Neural progenitor cell (in vitro differentiated cells): ENCODE data around the gene NCEH1. TPM values are rescaled to one million over a fixed set of nuclear protein-coding genes. Genes with fewer than 3 reads are reported as not detected.
"Not testable (repeated sequence)": the region's sequence is repeated elsewhere in the genome, so short reads cannot be mapped to it uniquely, and the experiment has no call there.

Experiments
- DNase-seq: peaks from one replicate; pipeline ENCODE4 v3.0.0-alpha.2; 2016; ENCODE audit warnings: low spot score
- H2AFZ ChIP-seq: fragments of 200-600 bp; sonication (generic); replicated peaks from 2 replicates; pipeline ENCODE4 v1.6.1; 2016; ENCODE audit warnings: antibody characterized with exemption
- H3F3A ChIP-seq: fragments of 200-600 bp; sonication (generic); 2 replicates; pipeline ENCODE4 v1.6.1; 2016; ENCODE audit warnings: antibody characterized with exemption, low read depth
- H3K27ac ChIP-seq: fragments of 200-600 bp; sonication (generic); 2 replicates; pipeline ENCODE4 v1.5.1; 2016; ENCODE audit warnings: mild to moderate bottlenecking
- H3K27me3 ChIP-seq: fragments of 200-600 bp; sonication (generic); 2 replicates; pipeline ENCODE4 v1.6.1; 2016; ENCODE audit warnings: mild to moderate bottlenecking, moderate library complexity
- H3K36me3 ChIP-seq: fragments of 200-600 bp; sonication (generic); 2 replicates; pipeline ENCODE4 v1.5.1; 2016
- H3K4me1 ChIP-seq: fragments of 200-600 bp; sonication (generic); 2 replicates; pipeline ENCODE4 v1.6.1; 2016; ENCODE audit warnings: mixed run types
- H3K4me2 ChIP-seq: fragments of 200-600 bp; sonication (generic); 2 replicates; pipeline ENCODE4 v1.6.1; 2016
- H3K4me3 ChIP-seq: fragments of 200-600 bp; sonication (generic); 2 replicates; pipeline ENCODE4 v1.5.1; 2016
- H3K79me2 ChIP-seq: fragments of 200-600 bp; sonication (generic); 2 replicates; pipeline ENCODE4 v1.6.1; 2016; ENCODE audit warnings: low read depth
- H3K9ac ChIP-seq: fragments of 200-600 bp; sonication (generic); 2 replicates; pipeline ENCODE4 v1.6.1; 2016
- H3K9me3 ChIP-seq: fragments of 200-600 bp; sonication (generic); 2 replicates; pipeline ENCODE4 v1.5.1; 2016; ENCODE audit warnings: low read depth
- H4K20me1 ChIP-seq: fragments of 200-600 bp; sonication (generic); 2 replicates; pipeline ENCODE4 v1.6.1; 2016; ENCODE audit warnings: low read depth
- H3K27ac Mint-ChIP-seq: 3 replicates; pipeline ENCODE4 v1.8.0; 2021; ENCODE audit warnings: mixed read lengths
- H3K27me3 Mint-ChIP-seq: 2 replicates; pipeline ENCODE4 v1.8.0; 2022; ENCODE audit warnings: low read depth, mild to moderate bottlenecking, inconsistent platforms, moderate library complexity, mixed read lengths; ENCODE audit not compliant: insufficient read depth
- H3K36me3 Mint-ChIP-seq: 3 replicates; pipeline ENCODE4 v1.8.0; 2021; ENCODE audit warnings: mixed read lengths
- H3K4me1 Mint-ChIP-seq: 3 replicates; pipeline ENCODE4 v1.8.0; 2021; ENCODE audit warnings: mixed read lengths
- H3K4me3 Mint-ChIP-seq: 3 replicates; pipeline ENCODE4 v1.8.0; 2021; ENCODE audit warnings: mild to moderate bottlenecking, moderate library complexity, mixed read lengths
- H3K9me3 Mint-ChIP-seq: 3 replicates; pipeline ENCODE4 v1.8.0; 2020; ENCODE audit warnings: mixed read lengths
- EZH2 ChIP-seq: fragments of 200-600 bp; sonication (generic); IDR thresholded peaks from 2 replicates; pipeline ENCODE4 v1.6.1; 2017; ENCODE audit warnings: antibody characterized with exemption, mild to moderate bottlenecking, moderate library complexity
- EZH2phosphoT487 ChIP-seq: fragments of 200-600 bp; sonication (generic); IDR thresholded peaks from 2 replicates; pipeline ENCODE4 v1.6.1; 2017; ENCODE audit warnings: antibody characterized with exemption
- total RNA-seq: library from RNA; depleted of rRNA; stranded (reverse); fragments of >200 nt; gene quantifications from 2 replicates; pipeline ENCODE4 v1.2.3, GENCODE V29; 2015; ENCODE audit warnings: low replicate concordance
- TF ChIP-seq, protein P1 (sequence below): fragments of 200-600 bp; sonication (generic); IDR thresholded peaks from 2 replicates; pipeline ENCODE4 v1.5.1; 2017; ENCODE audit warnings: antibody characterized with exemption, mild to moderate bottlenecking

NCEH1 gene
- total RNA-seq, 1 donor from 2014 or later: 7.7 TPM

- DNase-seq: no peak
- Histone ChIP-seq H4K20me1 (no peaks in the 10 kb centered on the region), H3K79me2 (no peaks in the 10 kb centered on the region), H3K9me3 (no peaks in the 10 kb centered on the region), H3K4me3 (no peak overlapping the region), H2AFZ (peak overlapping the region; percentile 46), H3K4me1 (no peaks in the 10 kb centered on the region), H3K36me3 (no peaks in the 10 kb centered on the region), H3K27ac (no peak overlapping the region), H3K9ac (no peak overlapping the region), H3K4me2 (no peak overlapping the region), H3K27me3 (no peaks in the 10 kb centered on the region), H3F3A (no peaks in the 10 kb centered on the region)
- Mint-ChIP-seq H3K9me3 (no peaks in the 10 kb centered on the region), H3K4me1 (peaks cover 2% of the 10 kb centered on the region), H3K4me3 (no peak overlapping the region), H3K27ac (no peak overlapping the region), H3K36me3 (no peaks in the 10 kb centered on the region), H3K27me3 (peaks cover 7% of the 10 kb centered on the region)
- TF ChIP-seq EZH2 (no peak), EZH2phosphoT487 (no peak)
- TF ChIP-seq, protein P1, sequence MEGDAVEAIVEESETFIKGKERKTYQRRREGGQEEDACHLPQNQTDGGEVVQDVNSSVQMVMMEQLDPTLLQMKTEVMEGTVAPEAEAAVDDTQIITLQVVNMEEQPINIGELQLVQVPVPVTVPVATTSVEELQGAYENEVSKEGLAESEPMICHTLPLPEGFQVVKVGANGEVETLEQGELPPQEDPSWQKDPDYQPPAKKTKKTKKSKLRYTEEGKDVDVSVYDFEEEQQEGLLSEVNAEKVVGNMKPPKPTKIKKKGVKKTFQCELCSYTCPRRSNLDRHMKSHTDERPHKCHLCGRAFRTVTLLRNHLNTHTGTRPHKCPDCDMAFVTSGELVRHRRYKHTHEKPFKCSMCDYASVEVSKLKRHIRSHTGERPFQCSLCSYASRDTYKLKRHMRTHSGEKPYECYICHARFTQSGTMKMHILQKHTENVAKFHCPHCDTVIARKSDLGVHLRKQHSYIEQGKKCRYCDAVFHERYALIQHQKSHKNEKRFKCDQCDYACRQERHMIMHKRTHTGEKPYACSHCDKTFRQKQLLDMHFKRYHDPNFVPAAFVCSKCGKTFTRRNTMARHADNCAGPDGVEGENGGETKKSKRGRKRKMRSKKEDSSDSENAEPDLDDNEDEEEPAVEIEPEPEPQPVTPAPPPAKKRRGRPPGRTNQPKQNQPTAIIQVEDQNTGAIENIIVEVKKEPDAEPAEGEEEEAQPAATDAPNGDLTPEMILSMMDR: no peak
Measured at GRCh38 chr3:172596394-172596706, 114.5 kb downstream of the NCEH1 start.

DNA sequence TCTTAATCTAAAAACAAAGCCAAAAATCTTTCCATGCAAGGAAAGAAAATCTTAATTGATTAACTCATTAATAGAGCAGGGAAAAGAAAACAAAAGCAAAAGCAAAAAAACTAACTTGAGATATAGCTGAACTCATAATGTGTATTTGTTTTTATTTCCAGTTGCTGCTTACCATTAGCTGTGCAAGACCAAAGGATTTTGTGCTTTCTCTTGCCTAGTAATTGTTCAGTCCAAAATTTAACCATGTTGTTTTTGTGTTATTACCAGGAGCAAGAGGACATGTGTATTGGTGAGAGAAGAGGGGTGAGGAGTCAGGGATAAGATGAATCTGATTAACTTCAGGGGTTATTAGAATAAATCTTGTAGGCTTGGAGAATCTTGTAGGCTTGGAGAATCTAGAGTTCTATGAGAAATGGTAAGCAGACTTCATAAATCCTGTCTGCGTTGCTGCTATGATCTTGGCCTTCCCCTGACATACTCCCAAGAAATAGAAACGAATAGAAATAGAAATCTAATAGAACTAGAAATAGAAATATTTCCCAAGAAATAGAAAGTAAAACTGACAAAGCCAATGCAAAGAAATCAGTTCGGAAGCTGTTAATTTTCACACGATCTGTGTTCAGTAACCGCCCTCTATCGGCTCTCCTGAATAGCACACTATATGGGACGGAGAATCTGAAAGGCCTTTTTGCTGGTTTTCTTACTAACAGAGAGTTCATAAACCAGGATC, 115.0 kb downstream of the NCEH1 start:
- Histone ChIP-seq H3K36me3 (no peaks in the 10 kb centered on the region), H3K4me3 (no peak overlapping the region), H4K20me1 (no peaks in the 10 kb centered on the region), H3K4me1 (no peaks in the 10 kb centered on the region), H3K27me3 (no peaks in the 10 kb centered on the region), H3K4me2 (no peak overlapping the region), H2AFZ (peak overlapping the region; percentile 46), H3F3A (no peaks in the 10 kb centered on the region), H3K9me3 (no peaks in the 10 kb centered on the region), H3K79me2 (no peaks in the 10 kb centered on the region), H3K27ac (no peak overlapping the region), H3K9ac (no peak overlapping the region)
- Mint-ChIP-seq H3K27ac (no peak overlapping the region), H3K4me1 (peaks cover 2% of the 10 kb centered on the region), H3K27me3 (peaks cover 7% of the 10 kb centered on the region), H3K9me3 (no peaks in the 10 kb centered on the region), H3K4me3 (no peak overlapping the region), H3K36me3 (no peaks in the 10 kb centered on the region)
- TF ChIP-seq, protein P1: peak; percentile 68
- TF ChIP-seq EZH2 (no peak), EZH2phosphoT487 (no peak)
- DNase-seq: peak; percentile 60

GRCh38 chr3:172594900-172595663, 115.8 kb downstream of the NCEH1 start:
- not testable (repeated sequence) for H3K36me3 Mint-ChIP-seq, H2AFZ ChIP-seq, H3K9me3 Mint-ChIP-seq, H3K4me1 ChIP-seq, H3K4me1 Mint-ChIP-seq, H3K79me2 ChIP-seq, H3K36me3 ChIP-seq, H3K27me3 Mint-ChIP-seq, H3K27me3 ChIP-seq, H3K9ac ChIP-seq, H3K9me3 ChIP-seq, DNase-seq, H3K27ac ChIP-seq, H3K4me2 ChIP-seq, H3K4me3 ChIP-seq, H3F3A ChIP-seq, H3K27ac Mint-ChIP-seq, H3K4me3 Mint-ChIP-seq, H4K20me1 ChIP-seq
